ENCODE measurements around the gene TAC4.
"Not testable (repeated sequence)": the region's sequence is repeated elsewhere in the genome, so short reads cannot be mapped to it uniquely, and the experiment has no call there.

TAC4 gene

DNA sequence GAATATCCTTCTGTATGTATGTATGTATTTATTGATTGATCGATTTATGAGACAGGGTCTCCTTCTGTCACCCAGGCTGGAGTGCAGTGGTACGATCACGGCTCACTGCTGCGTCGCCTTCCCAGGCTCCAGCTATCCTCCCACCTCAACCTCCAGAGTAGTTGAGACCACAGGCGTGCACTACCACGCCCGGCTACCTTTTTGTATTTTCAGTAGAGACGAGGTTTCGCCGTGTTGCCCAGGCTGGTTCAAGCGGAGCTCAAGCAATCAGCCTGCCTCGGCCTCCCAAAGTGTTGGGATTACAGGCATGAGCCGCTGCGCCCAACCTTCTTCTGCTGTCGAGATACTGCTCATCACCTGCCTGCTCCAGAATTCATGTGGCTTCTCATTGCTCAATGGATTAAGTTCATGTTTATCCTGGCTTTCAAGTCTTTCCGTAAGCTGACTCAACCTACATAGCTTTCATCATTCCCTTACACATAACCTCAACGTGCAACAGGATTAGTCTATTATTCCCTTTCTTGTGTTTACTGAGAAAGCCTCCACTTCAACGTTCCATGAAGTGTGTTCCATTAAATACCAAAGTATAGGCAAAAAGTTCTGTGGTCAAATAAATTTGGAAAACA lies 13.6 kb downstream of the TAC4 start:
- no peak overlapping the region for H3K4me3 ChIP-seq (ENCODE audit: low read depth, low read length)
- no peak for DNase-seq
- peaks cover 19% of the 10 kb centered on the region for H3K36me3 ChIP-seq
- H3K27me3 ChIP-seq: no peaks in the 10 kb centered on the region
- H3K9me3 ChIP-seq: no peaks in the 10 kb centered on the region
- H3K4me1 ChIP-seq: no peaks in the 10 kb centered on the region
- TF ChIP-seq, protein P1, sequence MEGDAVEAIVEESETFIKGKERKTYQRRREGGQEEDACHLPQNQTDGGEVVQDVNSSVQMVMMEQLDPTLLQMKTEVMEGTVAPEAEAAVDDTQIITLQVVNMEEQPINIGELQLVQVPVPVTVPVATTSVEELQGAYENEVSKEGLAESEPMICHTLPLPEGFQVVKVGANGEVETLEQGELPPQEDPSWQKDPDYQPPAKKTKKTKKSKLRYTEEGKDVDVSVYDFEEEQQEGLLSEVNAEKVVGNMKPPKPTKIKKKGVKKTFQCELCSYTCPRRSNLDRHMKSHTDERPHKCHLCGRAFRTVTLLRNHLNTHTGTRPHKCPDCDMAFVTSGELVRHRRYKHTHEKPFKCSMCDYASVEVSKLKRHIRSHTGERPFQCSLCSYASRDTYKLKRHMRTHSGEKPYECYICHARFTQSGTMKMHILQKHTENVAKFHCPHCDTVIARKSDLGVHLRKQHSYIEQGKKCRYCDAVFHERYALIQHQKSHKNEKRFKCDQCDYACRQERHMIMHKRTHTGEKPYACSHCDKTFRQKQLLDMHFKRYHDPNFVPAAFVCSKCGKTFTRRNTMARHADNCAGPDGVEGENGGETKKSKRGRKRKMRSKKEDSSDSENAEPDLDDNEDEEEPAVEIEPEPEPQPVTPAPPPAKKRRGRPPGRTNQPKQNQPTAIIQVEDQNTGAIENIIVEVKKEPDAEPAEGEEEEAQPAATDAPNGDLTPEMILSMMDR (IDR thresholded peaks at IDR 0.05; ENCODE audit: low read depth, low read length): no peak

DNA sequence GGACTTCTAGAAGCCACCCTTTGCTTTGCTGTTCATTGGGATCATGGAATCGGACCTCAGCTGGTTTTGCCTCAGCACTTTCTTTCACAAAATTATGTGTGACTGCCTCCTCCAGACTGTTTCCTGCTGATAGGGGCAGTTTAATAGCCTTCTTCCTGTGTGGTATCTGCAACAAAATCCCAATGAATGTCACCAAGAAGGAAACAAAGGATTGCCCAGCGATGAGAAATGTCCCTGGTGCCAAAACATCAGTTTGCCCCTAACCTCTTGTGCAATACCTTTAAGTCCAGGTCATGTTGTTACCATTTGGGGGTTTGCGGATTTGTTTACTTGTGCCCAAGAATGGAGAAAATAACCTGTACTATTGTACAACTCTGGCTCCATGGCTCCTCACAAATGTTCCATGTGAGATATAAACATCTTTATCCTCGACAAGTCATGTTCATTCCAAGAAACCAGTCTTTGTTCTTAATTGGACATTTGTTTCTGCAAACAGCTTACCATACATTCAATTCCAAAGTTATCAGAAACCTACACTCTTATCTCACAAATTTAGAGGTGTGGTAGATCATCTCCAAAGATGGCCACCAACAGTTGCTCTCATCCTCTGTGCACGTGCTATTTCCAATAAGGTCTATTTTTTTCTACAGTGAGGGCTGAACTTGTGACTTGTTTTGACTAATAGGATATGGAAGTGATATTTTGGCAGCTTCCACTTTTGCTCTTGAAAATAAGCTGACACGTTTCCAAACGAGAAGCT lies 14.8 kb downstream of the TAC4 start:
- H3K4me3 ChIP-seq (ENCODE audit: low read depth, low read length): no peak overlapping the region
- DNase-seq: no peak
- TF ChIP-seq, protein P1 (IDR thresholded peaks at IDR 0.05; ENCODE audit: low read depth, low read length): no peak
- H3K9me3 ChIP-seq: no peaks in the 10 kb centered on the region
- peaks cover 24% of the 10 kb centered on the region for H3K36me3 ChIP-seq
- H3K4me1 ChIP-seq: no peaks in the 10 kb centered on the region
- no peaks in the 10 kb centered on the region for H3K27me3 ChIP-seq

DNA sequence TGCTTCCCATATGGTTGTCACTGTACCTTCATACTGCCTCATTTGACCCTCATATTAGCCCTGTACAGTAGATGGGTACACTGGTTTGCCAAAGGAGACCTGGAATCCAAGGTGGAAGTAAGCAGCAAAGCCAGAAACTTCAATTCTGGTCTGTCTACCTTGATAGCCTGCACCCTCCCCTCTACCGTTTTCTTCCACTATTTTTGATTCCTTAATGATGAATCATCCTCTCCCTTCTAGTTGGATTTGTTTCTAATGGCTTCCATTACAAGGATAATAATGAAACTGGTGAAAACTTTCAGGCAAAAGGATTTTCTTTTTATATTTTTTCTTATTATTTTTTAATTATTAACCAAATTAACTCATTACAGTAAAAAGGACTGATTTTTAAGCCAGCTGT lies 17.3 kb downstream of the TAC4 start:
- peaks cover 45% of the 10 kb centered on the region for H3K36me3 ChIP-seq
- DNase-seq: no peak

DNA sequence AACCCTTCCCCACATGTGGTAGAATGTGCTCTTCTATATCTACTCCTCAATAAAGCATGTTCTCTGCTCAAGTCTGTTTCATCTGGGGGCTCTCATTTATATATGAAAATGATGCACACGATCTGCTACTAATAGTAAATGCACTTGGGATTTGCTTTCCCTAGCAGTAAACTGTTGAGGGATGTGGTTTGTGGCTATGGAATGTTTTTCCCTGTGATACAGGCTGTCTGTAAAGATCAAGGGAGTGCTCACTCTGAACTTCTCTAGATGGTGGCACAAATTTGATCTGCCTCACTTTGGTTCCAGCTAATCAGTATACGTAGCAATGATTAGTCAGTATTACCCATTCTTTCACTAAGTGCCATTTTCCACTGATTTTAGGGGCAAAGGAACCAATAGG lies 18.8 kb downstream of the TAC4 start:
- Histone ChIP-seq H3K4me1 (no peaks in the 10 kb centered on the region), H3K36me3 (peaks cover 54% of the 10 kb centered on the region), H3K27me3 (no peaks in the 10 kb centered on the region), H3K9me3 (no peaks in the 10 kb centered on the region), H3K4me3 (ENCODE audit: low read depth, low read length) (no peak overlapping the region)
- TF ChIP-seq, protein P1 (IDR thresholded peaks at IDR 0.05; ENCODE audit: low read depth, low read length): no peak
- no peak for DNase-seq

More for the DNA sequence above, 17.3 kb downstream of the TAC4 start:
- H3K9me3 ChIP-seq: no peaks in the 10 kb centered on the region
- H3K27me3 ChIP-seq: no peaks in the 10 kb centered on the region
- H3K4me1 ChIP-seq: no peaks in the 10 kb centered on the region
- H3K4me3 ChIP-seq (ENCODE audit: low read depth, low read length): no peak overlapping the region
- TF ChIP-seq, protein P1 (IDR thresholded peaks at IDR 0.05; ENCODE audit: low read depth, low read length): no peak

DNA sequence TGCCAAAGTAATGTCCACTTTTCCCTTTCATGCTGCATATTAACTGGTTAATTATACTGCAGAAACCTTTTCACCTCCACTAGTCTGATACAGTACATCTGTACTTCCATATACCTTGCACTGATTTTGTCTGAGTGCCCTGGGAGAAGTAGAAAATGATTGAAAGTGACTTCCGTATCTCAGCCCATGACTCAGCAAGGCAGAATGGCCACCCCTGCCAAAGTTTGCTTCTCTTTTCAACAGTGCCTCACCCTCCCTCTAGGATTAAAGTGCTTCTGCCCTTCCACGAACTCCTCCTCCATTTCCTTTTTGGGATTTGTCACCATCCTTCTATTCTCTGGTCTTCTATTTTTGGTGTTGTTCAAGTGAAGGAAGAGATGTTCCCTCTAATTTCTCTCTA lies 19.5 kb downstream of the TAC4 start:
- H3K9me3 ChIP-seq; H3K4me3 ChIP-seq (ENCODE audit: low read depth, low read length); H3K27me3 ChIP-seq; H3K4me1 ChIP-seq; DNase-seq: not testable (repeated sequence)
- peaks cover 61% of the 10 kb centered on the region for H3K36me3 ChIP-seq

DNA sequence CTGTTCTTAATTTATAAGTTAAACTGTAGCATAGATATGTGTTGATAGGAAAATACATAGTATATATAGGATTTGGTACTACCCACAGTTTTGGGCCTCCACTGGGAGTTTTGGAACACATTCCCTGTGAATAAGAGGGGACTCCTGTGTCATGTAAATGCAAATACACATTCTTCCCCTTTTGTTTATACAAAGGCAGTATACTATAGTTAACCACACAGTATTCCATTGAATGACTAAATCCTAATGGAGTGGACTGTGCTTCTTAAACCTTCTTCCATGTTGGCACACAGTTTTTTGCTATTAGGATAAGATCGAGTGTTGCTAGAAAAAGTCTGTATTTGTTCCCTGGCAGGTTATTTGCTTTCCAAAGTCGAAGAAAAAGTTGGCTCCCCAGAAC lies 22.2 kb downstream of the TAC4 start:
- TF ChIP-seq, protein P1 (IDR thresholded peaks at IDR 0.05; ENCODE audit: low read depth, low read length): no peak
- H3K36me3 ChIP-seq: peaks cover 80% of the 10 kb centered on the region
- H3K4me1 ChIP-seq: no peaks in the 10 kb centered on the region

More for the DNA sequence above, 22.2 kb downstream of the TAC4 start:
- H3K9me3 ChIP-seq: no peaks in the 10 kb centered on the region
- no peak for DNase-seq
- H3K27me3 ChIP-seq: no peaks in the 10 kb centered on the region
- no peak overlapping the region for H3K4me3 ChIP-seq (ENCODE audit: low read depth, low read length)

Data from BE2C (cell line).